Gastrocnemius medialis (tissue), 4 donors: ENCODE results near the gene SAMD4A. TPM values are rescaled to one million over a fixed set of nuclear protein-coding genes. Genes with fewer than 3 reads are reported as not detected.

ENCODE experiments used
- ATAC-seq, 2 donors: fragments of 150-250 bp; one replicate each; pipeline ENCODE4 v1.9.1; 2016
- DNase-seq, 2 donors: peaks; one replicate each; pipeline ENCODE4 v3.0.0-alpha.2; 2019
- H3K27ac ChIP-seq, 4 donors: fragments of 200-600 bp; sonication (generic); 1 replicate in 1 of 4; 2 replicates in 3 of 4; pipeline ENCODE4 v1.5.1; 2016 to 2018; ENCODE audit warnings: mild to moderate bottlenecking in 2 of 4, moderate library complexity in 1 of 4
- H3K27me3 ChIP-seq, 3 donors: fragments of 200-600 bp; sonication (generic) in 2 of 3; 1 replicate in 1 of 3; 2 replicates in 2 of 3; pipeline versions ENCODE4 v1.5.1 to v1.6.0; 2016 to 2019; ENCODE audit warnings: mild to moderate bottlenecking in 1 of 3, moderate library complexity in 1 of 3
- H3K36me3 ChIP-seq, 2 donors: fragments of 200-600 bp; sonication (generic) in 1 of 2; one replicate each; pipeline ENCODE4 v1.5.1; 2017 to 2018
- H3K4me1 ChIP-seq, 2 donors: fragments of 200-600 bp; sonication (generic) in 1 of 2; one replicate each; pipeline ENCODE4 v1.5.1; 2016 to 2017; ENCODE audit warnings: mild to moderate bottlenecking in 2 of 2
- H3K4me3 ChIP-seq, 4 donors: fragments of 200-600 bp; sonication (generic) in 3 of 4; 1 replicate in 1 of 4; 2 replicates in 3 of 4; pipeline ENCODE4 v1.5.1; 2016 to 2019; ENCODE audit warnings: mild to moderate bottlenecking in 2 of 4
- H3K9me3 ChIP-seq, 3 donors: fragments of 200-600 bp; sonication (generic) in 2 of 3; 1 replicate in 1 of 3; 2 replicates in 2 of 3; pipeline ENCODE4 v1.5.1; 2016 to 2019
- CTCF ChIP-seq, 5 experiments: fragments of 450-650 bp in 3 of 5; fragments of 200-600 bp in 2 of 5; sonication (generic) in 2 of 5; IDR thresholded peaks in 4 of 5; conservative IDR thresholded peaks in 1 of 5; 1 replicate in 4 of 5; 2 replicates in 1 of 5; pipeline ENCODE4 v1.5.1; 2016 to 2019; ENCODE audit warnings: antibody characterized with exemption in 5 of 5, mild to moderate bottlenecking in 3 of 5, moderate library complexity in 3 of 5
- POLR2A ChIP-seq, 2 donors: fragments of 450-650 bp; IDR thresholded peaks; one replicate each; pipeline ENCODE4 v1.6.1; 2017; ENCODE audit warnings: antibody characterized with exemption in 2 of 2, mild to moderate bottlenecking in 2 of 2, moderate library complexity in 2 of 2
- in situ Hi-C, 4 donors: fragments of 200-750 bp; cut with MboI; loops; one replicate each; pipeline versions ENCODE4 v1.15.0 to v1.8.0; 2017; ENCODE audit warnings: low sequenced_read_pairs in 4 of 4
- intact Hi-C: fragments of 100-400 bp; cut with DNase I; formaldehyde crosslinking; loops from one replicate; pipeline ENCODE4 v1.15.1; 2023; ENCODE audit warnings: low total_unique reads
- total RNA-seq, 4 donors: library from RNA; depleted of rRNA; stranded (reverse); fragments of >200 nt; gene quantifications; one replicate each; pipeline versions ENCODE4 v1.1.0 to v1.2.3, GENCODE V29; 2016

SAMD4A gene
- total RNA-seq, 4 donors from 2014 or later, result 26.4 to 48.0 (median 42.2) TPM

GRCh38 chr14:54671537-54671936 is 104.6 kb downstream of the SAMD4A start:
- H3K4me1 ChIP-seq, result peaks cover 96 to 100% of the 10 kb centered on the region in 2 donors
- peak in 1 of 2 donors; percentile 76 for DNase-seq
- TF ChIP-seq POLR2A (IDR thresholded peaks at IDR 0.05) (no peak), CTCF (IDR thresholded peaks at IDR 0.05 in 4 of 5, conservative IDR thresholded peaks at IDR 0.05 in 1 of 5) (no peak)
- H3K4me3 ChIP-seq, result no peak overlapping the region
- intact Hi-C loops, result no loop called here
- H3K36me3 ChIP-seq, result no peaks in the 10 kb centered on the region
- no peaks in the 10 kb centered on the region for H3K27me3 ChIP-seq
- in situ Hi-C loops, result no loop called here
- ATAC-seq, result peak; percentile 21 to 66
- no peaks in the 10 kb centered on the region for H3K9me3 ChIP-seq
- peak overlapping the region; percentile 77 to 90 (median 83) for H3K27ac ChIP-seq

- TF ChIP-seq CTCF (IDR thresholded peaks at IDR 0.05 in 4 of 5, conservative IDR thresholded peaks at IDR 0.05 in 1 of 5) (no peak), POLR2A (IDR thresholded peaks at IDR 0.05) (no peak)
- Histone ChIP-seq H3K4me3 (no peak overlapping the region), H3K9me3 (no peaks in the 10 kb centered on the region), H3K27me3 (no peaks in the 10 kb centered on the region), H3K4me1 (peaks cover 96 to 100% of the 10 kb centered on the region in 2 donors), H3K27ac (peak overlapping the region; percentile 77 to 90 (median 83)), H3K36me3 (no peaks in the 10 kb centered on the region)
- in situ Hi-C loops (no loop called here), intact Hi-C loops (no loop called here)
- ATAC-seq (no peak), DNase-seq (no peak)
Measured at GRCh38 chr14:54672181-54672580, 105.3 kb downstream of the SAMD4A start.

- intact Hi-C loops, result no loop called here
Measured at GRCh38 chr14:54672688-54673087, 105.8 kb downstream of the SAMD4A start.

GRCh38 chr14:54673193-54674045 is 106.5 kb downstream of the SAMD4A start:
- DNase-seq, result no peak
- H3K27me3 ChIP-seq, result no peaks in the 10 kb centered on the region
- H3K27ac ChIP-seq, result peak overlapping the region; percentile 77 to 90 (median 83)
- no peaks in the 10 kb centered on the region for H3K9me3 ChIP-seq
- peaks cover 94 to 98% of the 10 kb centered on the region in 2 donors for H3K4me1 ChIP-seq
- H3K4me3 ChIP-seq, result peak overlapping the region in 2 of 4 donors; percentile 6 to 14
- TF ChIP-seq CTCF (IDR thresholded peaks at IDR 0.05 in 4 of 5, conservative IDR thresholded peaks at IDR 0.05 in 1 of 5) (no peak), POLR2A (IDR thresholded peaks at IDR 0.05) (no peak)
- intact Hi-C loops, result loop anchor here (2.0 kb wide), 1 partner anchor 21 kb away; no protein-coding TSS in a partner anchor
- no peaks in the 10 kb centered on the region for H3K36me3 ChIP-seq
- peak; percentile 27 to 30 for ATAC-seq
- in situ Hi-C loops, result no loop called here

More at GRCh38 chr14:54672688-54673087, 105.8 kb downstream of the SAMD4A start:
- H3K27ac ChIP-seq, result peak overlapping the region; percentile 77 to 90 (median 83)
- no peaks in the 10 kb centered on the region for H3K27me3 ChIP-seq
- DNase-seq, result no peak
- no peaks in the 10 kb centered on the region for H3K9me3 ChIP-seq
- TF ChIP-seq CTCF (IDR thresholded peaks at IDR 0.05 in 4 of 5, conservative IDR thresholded peaks at IDR 0.05 in 1 of 5) (no peak), POLR2A (IDR thresholded peaks at IDR 0.05) (no peak)
- in situ Hi-C loops, result no loop called here
- ATAC-seq, result no peak
- H3K36me3 ChIP-seq, result no peaks in the 10 kb centered on the region
- H3K4me3 ChIP-seq, result peak overlapping the region in 1 of 4 donors; percentile 6
- peaks cover 96 to 100% of the 10 kb centered on the region in 2 donors for H3K4me1 ChIP-seq
